PC-3 (cell line): ENCODE measurements around the gene COL15A1.

Experiments used
- EZH2 ChIP-seq: fragments of 300-600 bp; sonication (generic); IDR thresholded peaks from one replicate; pipeline ENCODE4 v1.6.1; 2017; ENCODE audit warnings: antibody characterized with exemption, mild to moderate bottlenecking, low read length; ENCODE audit not compliant: unreplicated experiment
- TF ChIP-seq, protein P1 (sequence below): fragments of 300-600 bp; sonication (generic); conservative IDR thresholded peaks from 2 replicates; pipeline ENCODE4 v1.5.1; 2017; ENCODE audit warnings: antibody characterized with exemption, low read depth, mild to moderate bottlenecking, low read length

DNA sequence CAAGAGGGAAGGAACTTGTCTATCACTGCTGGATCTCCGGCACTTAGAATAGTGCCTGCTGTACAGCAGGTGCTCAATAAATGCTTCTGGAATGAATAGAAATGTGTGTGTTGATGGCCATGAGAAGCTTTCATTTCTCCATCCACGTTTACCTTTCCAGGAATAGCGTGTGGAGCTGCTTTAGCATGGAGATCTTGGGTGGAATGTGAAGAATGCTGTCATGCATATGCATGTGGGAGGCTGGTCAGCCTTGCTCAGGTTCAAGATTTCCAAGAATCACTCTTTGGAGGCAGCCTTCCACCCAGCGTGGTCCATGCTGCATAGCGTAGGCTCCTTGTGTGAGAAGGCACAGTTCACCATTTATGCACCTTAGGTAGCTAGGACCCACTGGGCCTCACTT lies 19.2 kb downstream of the COL15A1 start:
- TF ChIP-seq, protein P1, sequence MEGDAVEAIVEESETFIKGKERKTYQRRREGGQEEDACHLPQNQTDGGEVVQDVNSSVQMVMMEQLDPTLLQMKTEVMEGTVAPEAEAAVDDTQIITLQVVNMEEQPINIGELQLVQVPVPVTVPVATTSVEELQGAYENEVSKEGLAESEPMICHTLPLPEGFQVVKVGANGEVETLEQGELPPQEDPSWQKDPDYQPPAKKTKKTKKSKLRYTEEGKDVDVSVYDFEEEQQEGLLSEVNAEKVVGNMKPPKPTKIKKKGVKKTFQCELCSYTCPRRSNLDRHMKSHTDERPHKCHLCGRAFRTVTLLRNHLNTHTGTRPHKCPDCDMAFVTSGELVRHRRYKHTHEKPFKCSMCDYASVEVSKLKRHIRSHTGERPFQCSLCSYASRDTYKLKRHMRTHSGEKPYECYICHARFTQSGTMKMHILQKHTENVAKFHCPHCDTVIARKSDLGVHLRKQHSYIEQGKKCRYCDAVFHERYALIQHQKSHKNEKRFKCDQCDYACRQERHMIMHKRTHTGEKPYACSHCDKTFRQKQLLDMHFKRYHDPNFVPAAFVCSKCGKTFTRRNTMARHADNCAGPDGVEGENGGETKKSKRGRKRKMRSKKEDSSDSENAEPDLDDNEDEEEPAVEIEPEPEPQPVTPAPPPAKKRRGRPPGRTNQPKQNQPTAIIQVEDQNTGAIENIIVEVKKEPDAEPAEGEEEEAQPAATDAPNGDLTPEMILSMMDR: no peak
- TF ChIP-seq EZH2: no peak
